Small intestine (tissue), 7 donors: ENCODE data around the gene PCDHGA10. TPM values are rescaled to one million over a fixed set of nuclear protein-coding genes. Genes with fewer than 3 reads are reported as not detected.
"Not testable (repeated sequence)": the region's sequence is repeated elsewhere in the genome, so short reads cannot be mapped to it uniquely, and the experiment has no call there.

ENCODE experiments used
- DNase-seq, 2 donors: peaks; one replicate each; pipeline versions ENCODE4 v3.0.0 to v3.0.0-alpha.2; 2013
- FAIRE-seq: peaks from 2 replicates; lab custom pipeline; 2012; peaks lifted over from hg19 to GRCh38; lab: Jason Lieb, UNC
- H3K27ac ChIP-seq, 3 donors: one replicate each; pipeline ENCODE4 v1.5.1; 2013; ENCODE audit warnings: low read length in 2 of 3, mild to moderate bottlenecking in 2 of 3, control low read depth in 1 of 3, inconsistent platforms in 1 of 3, low read depth in 1 of 3, moderate library complexity in 1 of 3
- H3K27me3 ChIP-seq, 3 donors: one replicate each; pipeline ENCODE4 v1.6.1; 2013; ENCODE audit warnings: low read length in 3 of 3, inconsistent platforms in 1 of 3; ENCODE audit not compliant: control insufficient read depth in 3 of 3, insufficient read depth in 3 of 3
- H3K36me3 ChIP-seq, 3 donors: one replicate each; pipeline ENCODE4 v1.6.1; 2013; ENCODE audit warnings: low read length in 3 of 3, inconsistent platforms in 1 of 3, low read depth in 1 of 3, mild to moderate bottlenecking in 1 of 3, moderate library complexity in 1 of 3; ENCODE audit not compliant: control insufficient read depth in 3 of 3, insufficient read depth in 2 of 3
- H3K4me1 ChIP-seq, 3 donors: one replicate each; pipeline ENCODE4 v1.6.1; 2013; ENCODE audit warnings: low read length in 2 of 3, inconsistent platforms in 1 of 3, low read depth in 1 of 3, mild to moderate bottlenecking in 1 of 3, moderate library complexity in 1 of 3; ENCODE audit not compliant: control insufficient read depth in 3 of 3, insufficient read depth in 2 of 3
- H3K4me3 ChIP-seq, 3 donors: one replicate each; pipeline ENCODE4 v1.5.1; 2013; ENCODE audit warnings: low read length in 3 of 3, control low read depth in 1 of 3, inconsistent platforms in 1 of 3, low read depth in 1 of 3, mild to moderate bottlenecking in 1 of 3, moderate library complexity in 1 of 3
- H3K9me3 ChIP-seq, 2 donors: one replicate each; pipeline ENCODE4 v1.6.1; 2013; ENCODE audit warnings: low read depth in 1 of 2, low read length in 1 of 2; ENCODE audit not compliant: control insufficient read depth in 2 of 2, insufficient read depth in 1 of 2
- WGBS, 3 donors: extraction: QIAGEN DNeasy Blood & Tissue Kit; methylation state at CpG; one replicate each; pipeline ENCODE4 v1.1.7; 2013; 5-methylcytosine and 5-hydroxymethylcytosine counted together
- polyA plus RNA-seq, 4 donors: library from polyadenylated mRNA; stranded (reverse) in 3 of 4; unstranded in 1 of 4; fragments of 200-250 nt in 3 of 4; fragments of 120-200 nt in 1 of 4; gene quantifications; one replicate each; pipeline versions ENCODE4 v1.2.1 to v1.2.3, GENCODE V29; 2013
- donor health status: healthy with polysubstance abuse.
- donor health status: control.
- donor health status: control.
- donor health status: Bipolar disorder and iron deficiency.
- donor health status: healthy.

Gene PCDHGA10
- polyA plus RNA-seq, 4 donors, result 0.27 to 2.2 (median 1.2) TPM; not detected in 1

DNA sequence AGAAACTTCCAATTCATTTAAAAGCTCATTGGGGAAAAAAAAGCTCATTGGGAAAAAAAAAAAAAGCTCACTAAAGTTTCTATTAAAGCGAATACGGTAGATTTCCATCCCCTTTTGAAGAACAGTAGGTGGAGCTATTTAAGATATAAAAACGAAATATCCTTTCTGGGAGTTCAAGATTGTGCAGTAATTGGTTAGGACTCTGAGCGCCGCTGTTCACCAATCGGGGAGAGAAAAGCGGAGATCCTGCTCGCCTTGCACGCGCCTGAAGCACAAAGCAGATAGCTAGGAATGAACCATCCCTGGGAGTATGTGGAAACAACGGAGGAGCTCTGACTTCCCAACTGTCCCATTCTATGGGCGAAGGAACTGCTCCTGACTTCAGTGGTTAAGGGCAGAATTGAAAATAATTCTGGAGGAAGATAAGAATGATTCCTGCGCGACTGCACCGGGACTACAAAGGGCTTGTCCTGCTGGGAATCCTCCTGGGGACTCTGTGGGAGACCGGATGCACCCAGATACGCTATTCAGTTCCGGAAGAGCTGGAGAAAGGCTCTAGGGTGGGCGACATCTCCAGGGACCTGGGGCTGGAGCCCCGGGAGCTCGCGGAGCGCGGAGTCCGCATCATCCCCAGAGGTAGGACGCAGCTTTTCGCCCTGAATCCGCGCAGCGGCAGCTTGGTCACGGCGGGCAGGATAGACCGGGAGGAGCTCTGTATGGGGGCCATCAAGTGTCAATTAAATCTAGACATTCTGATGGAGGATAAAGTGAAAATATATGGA lies 17.7 kb downstream of the PCDHGA10 start, which contains the start of gene PCDHGA12:
PCDHGA12 (plus strand) TSS at position 176 of the 782 bp plus-strand sequence; CDS start at position 429, 253 bp downstream.
- H3K4me3 ChIP-seq, result no peak within 1 kb of the TSS
- no peak for FAIRE-seq
- H3K36me3 ChIP-seq, result no peaks in the 10 kb centered on the region
- peaks cover 2 to 70% of the 10 kb centered on the region in 2 donors for H3K9me3 ChIP-seq
- H3K27me3 ChIP-seq, result peaks cover 0 to 39% (median 12%) of the 10 kb centered on the region in 3 donors
- H3K4me1 ChIP-seq, result no peaks in the 10 kb centered on the region
- 13 to 34% (median 33%) methylated on average over 33 of the region's 33 CpGs for WGBS, 3 donors
- DNase-seq, result peak in 1 of 2 donors; percentile 2
- H3K27ac ChIP-seq, result no peak within 1 kb of the TSS

DNA sequence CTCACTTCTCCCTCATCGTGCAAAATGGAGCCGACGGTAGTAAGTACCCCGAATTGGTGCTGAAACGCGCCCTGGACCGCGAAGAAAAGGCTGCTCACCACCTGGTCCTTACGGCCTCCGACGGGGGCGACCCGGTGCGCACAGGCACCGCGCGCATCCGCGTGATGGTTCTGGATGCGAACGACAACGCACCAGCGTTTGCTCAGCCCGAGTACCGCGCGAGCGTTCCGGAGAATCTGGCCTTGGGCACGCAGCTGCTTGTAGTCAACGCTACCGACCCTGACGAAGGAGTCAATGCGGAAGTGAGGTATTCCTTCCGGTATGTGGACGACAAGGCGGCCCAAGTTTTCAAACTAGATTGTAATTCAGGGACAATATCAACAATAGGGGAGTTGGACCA lies 18.5 kb downstream of the PCDHGA10 start:
- WGBS, 3 donors, result 17 to 44% (median 40%) methylated on average over 37 of the region's 37 CpGs
- DNase-seq, result no peak
- Histone ChIP-seq H3K4me3 (no peak overlapping the region), H3K4me1 (no peaks in the 10 kb centered on the region), H3K9me3 (peaks cover 2 to 65% of the 10 kb centered on the region in 2 donors), H3K27me3 (peaks cover 0 to 35% (median 10%) of the 10 kb centered on the region in 3 donors), H3K27ac (no peak overlapping the region), H3K36me3 (no peaks in the 10 kb centered on the region)
- no peak for FAIRE-seq

DNA sequence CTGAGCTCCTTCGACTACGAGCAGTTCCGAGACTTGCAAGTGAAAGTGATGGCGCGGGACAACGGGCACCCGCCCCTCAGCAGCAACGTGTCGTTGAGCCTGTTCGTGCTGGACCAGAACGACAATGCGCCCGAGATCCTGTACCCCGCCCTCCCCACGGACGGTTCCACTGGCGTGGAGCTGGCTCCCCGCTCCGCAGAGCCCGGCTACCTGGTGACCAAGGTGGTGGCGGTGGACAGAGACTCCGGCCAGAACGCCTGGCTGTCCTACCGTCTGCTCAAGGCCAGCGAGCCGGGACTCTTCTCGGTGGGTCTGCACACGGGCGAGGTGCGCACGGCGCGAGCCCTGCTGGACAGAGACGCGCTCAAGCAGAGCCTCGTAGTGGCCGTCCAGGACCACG lies 19.5 kb downstream of the PCDHGA10 start:
- H3K4me1 ChIP-seq, H3K4me3 ChIP-seq, H3K36me3 ChIP-seq, DNase-seq, FAIRE-seq, H3K27ac ChIP-seq: not testable (repeated sequence)
- Histone ChIP-seq H3K9me3 (peaks cover 2 to 55% of the 10 kb centered on the region in 2 donors), H3K27me3 (peaks cover 0 to 29% (median 10%) of the 10 kb centered on the region in 3 donors)
- 36 to 57% (median 50%) methylated on average over 22 to 38 of the region's 38 CpGs for WGBS, 3 donors

DNA sequence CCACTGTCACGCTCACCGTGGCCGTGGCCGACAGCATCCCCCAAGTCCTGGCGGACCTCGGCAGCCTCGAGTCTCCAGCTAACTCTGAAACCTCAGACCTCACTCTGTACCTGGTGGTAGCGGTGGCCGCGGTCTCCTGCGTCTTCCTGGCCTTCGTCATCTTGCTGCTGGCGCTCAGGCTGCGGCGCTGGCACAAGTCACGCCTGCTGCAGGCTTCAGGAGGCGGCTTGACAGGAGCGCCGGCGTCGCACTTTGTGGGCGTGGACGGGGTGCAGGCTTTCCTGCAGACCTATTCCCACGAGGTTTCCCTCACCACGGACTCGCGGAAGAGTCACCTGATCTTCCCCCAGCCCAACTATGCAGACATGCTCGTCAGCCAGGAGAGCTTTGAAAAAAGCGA lies 19.9 kb downstream of the PCDHGA10 start:
- H3K4me1 ChIP-seq, result not testable (repeated sequence)
- WGBS, 3 donors, result 29 to 41% (median 40%) methylated on average over 25 to 29 of the region's 29 CpGs

DNA sequence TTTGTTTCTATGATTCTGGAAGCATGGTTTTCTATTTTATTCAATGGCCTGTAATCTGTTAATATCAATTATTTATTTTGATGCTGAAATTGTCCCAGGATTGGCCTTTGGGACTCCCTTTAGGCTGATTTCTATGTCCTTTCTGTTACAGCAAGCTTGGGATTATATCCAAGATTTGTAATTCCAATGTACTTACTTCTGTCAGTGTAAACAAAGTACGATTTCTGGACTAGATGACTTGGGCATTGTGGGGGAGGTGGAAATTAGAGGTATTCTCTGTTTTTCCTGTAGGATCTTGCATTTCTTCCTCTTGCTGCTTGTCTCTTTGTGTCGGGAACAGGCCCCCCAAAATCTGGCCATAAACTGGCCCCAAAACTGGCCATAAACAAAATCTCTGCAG lies 21.2 kb downstream of the PCDHGA10 start:
- WGBS, 3 donors, result 64 to 75% (median 71%) methylated on average over 2 of the region's 2 CpGs
- H3K9me3 ChIP-seq, result peaks cover 0 to 45% of the 10 kb centered on the region in 2 donors

More for the DNA sequence above, 19.9 kb downstream of the PCDHGA10 start:
- not testable (repeated sequence) for H3K4me3 ChIP-seq, FAIRE-seq, H3K27ac ChIP-seq, H3K36me3 ChIP-seq, DNase-seq
- H3K27me3 ChIP-seq, result peaks cover 0 to 26% (median 8%) of the 10 kb centered on the region in 3 donors
- peaks cover 2 to 51% of the 10 kb centered on the region in 2 donors for H3K9me3 ChIP-seq

DNA sequence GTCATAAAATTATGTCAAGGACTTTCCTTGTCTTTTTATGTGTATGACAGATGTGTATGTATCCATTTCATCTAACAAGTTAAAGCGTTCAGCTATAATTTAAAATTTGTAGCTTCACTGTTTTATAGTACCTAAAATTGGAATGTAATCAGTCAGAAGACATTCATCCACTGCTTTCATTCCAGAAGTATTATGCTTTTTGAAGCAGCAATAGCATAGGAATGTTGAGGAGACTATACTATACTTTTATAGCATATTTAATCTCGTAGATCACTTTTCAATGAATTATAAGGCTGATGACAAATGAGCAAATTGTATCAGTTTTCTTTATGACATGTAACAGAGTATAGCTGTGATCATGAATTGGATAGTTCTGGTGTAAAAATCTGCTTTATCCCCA lies 24.4 kb downstream of the PCDHGA10 start:
- no peak for DNase-seq
- H3K9me3 ChIP-seq, result peaks cover 0 to 53% of the 10 kb centered on the region in 2 donors
- H3K36me3 ChIP-seq, result no peaks in the 10 kb centered on the region
- H3K4me3 ChIP-seq, result no peak overlapping the region
- H3K27ac ChIP-seq, result no peak overlapping the region
- FAIRE-seq, result no peak
- WGBS, 3 donors, result 85 to 87% (median 87%) methylated on average over 2 of the region's 2 CpGs
- no peaks in the 10 kb centered on the region for H3K4me1 ChIP-seq
- peaks cover 0 to 6% (median 2%) of the 10 kb centered on the region in 3 donors for H3K27me3 ChIP-seq

More for the DNA sequence above, 21.2 kb downstream of the PCDHGA10 start:
- FAIRE-seq (no peak), DNase-seq (no peak)
- H3K27me3 ChIP-seq, result peaks cover 0 to 26% (median 8%) of the 10 kb centered on the region in 3 donors
- H3K36me3 ChIP-seq, result no peaks in the 10 kb centered on the region
- H3K27ac ChIP-seq, result no peak overlapping the region
- H3K4me3 ChIP-seq, result no peak overlapping the region
- H3K4me1 ChIP-seq, result no peaks in the 10 kb centered on the region

DNA sequence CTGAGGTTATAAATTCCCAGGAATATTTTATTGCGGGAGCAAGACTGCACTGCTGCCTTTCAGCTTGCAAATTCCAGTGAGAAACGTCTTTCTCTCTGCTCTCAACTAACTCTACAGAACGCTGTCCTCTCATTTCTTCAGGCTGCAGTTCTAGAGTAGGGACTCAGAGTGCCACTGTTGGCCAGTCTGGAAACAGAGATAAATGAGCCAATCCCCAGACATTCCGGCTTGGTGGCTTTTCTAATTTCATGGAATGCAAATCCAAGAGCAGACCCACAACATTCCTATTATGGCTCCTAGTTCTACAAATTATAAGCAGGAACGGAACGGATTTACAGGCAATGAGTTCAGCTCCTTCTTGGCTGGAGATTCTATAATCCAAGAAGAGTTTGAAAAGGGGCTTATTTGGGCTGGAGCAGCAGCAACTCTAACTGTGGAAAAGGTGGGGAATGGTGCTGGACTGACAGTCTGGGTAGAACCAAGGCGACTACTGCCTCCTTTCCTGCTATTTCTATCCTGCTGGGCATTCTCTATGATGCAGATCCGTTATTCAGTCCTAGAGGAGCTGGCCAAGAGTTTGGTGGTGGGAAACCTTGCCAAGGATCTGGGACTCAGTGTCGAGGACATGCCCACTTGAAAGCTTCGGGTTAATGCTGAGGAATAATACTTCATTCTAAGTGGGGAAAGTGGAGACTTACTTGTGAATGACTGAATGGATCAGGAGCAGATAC lies 26.8 kb downstream of the PCDHGA10 start:
- WGBS, 3 donors, result 64 to 70% (median 68%) methylated on average over 10 of the region's 10 CpGs
- no peaks in the 10 kb centered on the region for H3K36me3 ChIP-seq
- DNase-seq, result no peak
- H3K27me3 ChIP-seq, result peaks cover 0 to 2% (median 0%) of the 10 kb centered on the region in 3 donors
- FAIRE-seq, result no peak
- H3K9me3 ChIP-seq, result peaks cover 0 to 39% of the 10 kb centered on the region in 2 donors
- H3K27ac ChIP-seq, result no peak overlapping the region
- no peak overlapping the region for H3K4me3 ChIP-seq
- H3K4me1 ChIP-seq, result no peaks in the 10 kb centered on the region

DNA sequence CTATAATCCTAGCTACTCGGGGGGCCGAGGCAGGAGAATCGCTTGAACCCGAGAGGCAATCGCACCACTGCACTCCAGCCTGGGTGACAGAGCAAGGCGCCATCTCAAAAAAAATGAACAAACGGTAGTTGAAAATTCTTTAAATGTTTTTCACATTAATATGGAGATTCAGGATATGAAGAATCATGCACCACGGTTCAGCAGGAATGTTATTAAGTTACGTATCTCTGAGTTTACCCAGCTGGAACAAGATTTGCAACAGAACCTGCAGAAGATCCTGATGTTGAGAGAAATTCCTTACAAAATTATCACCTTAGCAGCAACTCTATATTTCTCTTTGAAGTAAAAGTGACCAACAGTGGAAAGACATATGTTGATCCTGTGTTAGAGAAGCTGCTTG lies 27.6 kb downstream of the PCDHGA10 start:
- WGBS, 3 donors, result 90 to 93% (median 90%) methylated on average over 9 of the region's 9 CpGs
- Histone ChIP-seq H3K9me3 (peaks cover 0 to 39% of the 10 kb centered on the region in 2 donors), H3K4me3 (no peak overlapping the region)

More for the DNA sequence above, 27.6 kb downstream of the PCDHGA10 start:
- Histone ChIP-seq H3K36me3 (no peaks in the 10 kb centered on the region), H3K4me1 (no peaks in the 10 kb centered on the region), H3K27ac (no peak overlapping the region), H3K27me3 (peaks cover 0 to 2% (median 0%) of the 10 kb centered on the region in 3 donors)
- FAIRE-seq, result no peak
- no peak for DNase-seq
